Right lobe of liver (tissue), 4 donors: ENCODE results near the gene PSMA4.

Experiments used
- CTCF ChIP-seq, 4 donors: fragments of 200-600 bp in 3 of 4; fragments of 450-650 bp in 1 of 4; IDR thresholded peaks; one replicate each; pipeline versions ENCODE4 v1.5.1 to v1.8.0; 2016 to 2022; ENCODE audit warnings: antibody characterized with exemption in 4 of 4, mild to moderate bottlenecking in 2 of 4
- POLR2A ChIP-seq: fragments of 450-650 bp; IDR thresholded peaks from one replicate; pipeline ENCODE4 v1.6.1; 2017; ENCODE audit warnings: antibody characterized with exemption, mild to moderate bottlenecking
- donor health status: DM: no; HTN: no; CAD: no.
- donor health status: DM: no; HTN: no; CAD: no.
- donor health status: DM: no; HTN: yes; CAD: no.

GRCh38 chr15:78563092-78563491 lies 22.8 kb downstream of the PSMA4 start:
- TF ChIP-seq CTCF (IDR thresholded peaks at IDR 0.05): no peak
- no peak for TF ChIP-seq POLR2A
